Cerebellar nuclear complex (tissue), 1 donor: ENCODE data around the gene ARID3B.
"Not testable (repeated sequence)": the region's sequence is repeated elsewhere in the genome, so short reads cannot be mapped to it uniquely, and the experiment has no call there.

Experiments used
- DNase-seq, 2 experiments: peaks; one replicate each; lab custom pipeline; 2025; lab: John Stamatoyannopoulos, UW

Gene ARID3B

DNA sequence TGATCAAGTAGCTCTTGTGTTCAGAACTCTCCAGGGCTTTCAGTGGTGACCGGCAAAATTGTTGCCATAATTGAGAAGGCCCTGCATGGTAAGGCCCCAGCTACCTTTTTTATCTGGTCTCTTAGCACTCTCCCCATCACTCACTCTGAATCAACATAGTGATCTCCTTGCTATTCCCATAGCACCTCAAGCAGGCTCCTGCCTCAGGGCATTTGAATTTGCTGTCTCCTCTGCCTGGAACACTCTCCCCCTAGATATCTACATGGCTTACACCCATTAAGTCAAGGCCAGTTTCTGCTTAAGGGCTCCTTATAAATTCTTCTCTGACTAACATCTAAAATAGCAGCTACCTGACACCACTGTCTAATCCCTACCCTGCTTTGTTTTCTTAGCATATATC is 3.3 kb upstream of the ARID3B start:
- no peak for DNase-seq

DNA sequence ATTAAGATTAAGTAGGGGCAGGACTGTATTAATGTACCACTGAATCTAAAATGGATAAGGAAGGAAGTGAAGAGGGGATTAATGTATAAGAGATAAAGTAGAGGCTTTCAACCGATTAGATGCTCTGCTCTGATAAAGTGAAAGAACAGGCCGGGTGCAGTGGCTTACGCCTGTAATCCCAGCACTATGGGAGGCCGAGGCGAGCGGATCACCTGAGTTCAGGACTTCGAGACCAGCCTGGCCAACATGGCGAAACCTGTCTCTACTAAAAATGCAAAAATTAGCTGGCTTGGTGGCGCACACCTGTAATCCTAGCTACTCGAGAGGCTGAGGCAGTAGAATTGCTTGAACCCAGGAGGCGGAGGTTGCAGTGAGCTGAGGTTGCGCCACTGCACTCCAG is 1.5 kb upstream of the ARID3B start:
- not testable (repeated sequence) for DNase-seq

DNA sequence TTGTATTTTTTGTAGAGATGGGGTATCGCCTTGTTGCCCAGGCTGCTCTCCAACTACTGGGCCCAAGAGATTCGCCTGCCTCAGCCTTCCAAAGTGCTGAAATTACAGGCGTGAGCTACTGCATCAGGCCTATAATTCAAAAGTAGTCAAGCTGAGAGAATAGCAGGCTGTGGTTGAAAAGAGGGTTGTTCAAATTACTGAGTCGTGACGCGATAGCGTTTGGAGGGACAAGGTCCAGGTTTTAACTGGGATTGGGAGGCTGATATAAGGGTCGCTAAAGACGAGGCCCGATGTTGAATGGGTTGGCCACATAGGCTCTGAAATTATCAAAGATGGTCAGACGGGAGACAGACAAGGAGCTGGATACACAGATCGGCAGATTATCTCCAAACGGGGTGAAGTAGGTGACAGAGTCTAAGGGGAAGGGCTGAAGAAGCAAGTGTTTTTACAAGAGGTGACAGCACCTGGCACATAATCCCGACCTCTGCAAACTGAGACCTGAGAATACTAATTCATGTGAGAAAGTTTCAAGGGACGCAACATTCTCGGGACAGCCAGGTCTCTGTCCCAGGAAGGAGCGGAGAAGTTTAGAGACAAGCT is 759 bp upstream of the ARID3B start:
- no peak for DNase-seq

DNA sequence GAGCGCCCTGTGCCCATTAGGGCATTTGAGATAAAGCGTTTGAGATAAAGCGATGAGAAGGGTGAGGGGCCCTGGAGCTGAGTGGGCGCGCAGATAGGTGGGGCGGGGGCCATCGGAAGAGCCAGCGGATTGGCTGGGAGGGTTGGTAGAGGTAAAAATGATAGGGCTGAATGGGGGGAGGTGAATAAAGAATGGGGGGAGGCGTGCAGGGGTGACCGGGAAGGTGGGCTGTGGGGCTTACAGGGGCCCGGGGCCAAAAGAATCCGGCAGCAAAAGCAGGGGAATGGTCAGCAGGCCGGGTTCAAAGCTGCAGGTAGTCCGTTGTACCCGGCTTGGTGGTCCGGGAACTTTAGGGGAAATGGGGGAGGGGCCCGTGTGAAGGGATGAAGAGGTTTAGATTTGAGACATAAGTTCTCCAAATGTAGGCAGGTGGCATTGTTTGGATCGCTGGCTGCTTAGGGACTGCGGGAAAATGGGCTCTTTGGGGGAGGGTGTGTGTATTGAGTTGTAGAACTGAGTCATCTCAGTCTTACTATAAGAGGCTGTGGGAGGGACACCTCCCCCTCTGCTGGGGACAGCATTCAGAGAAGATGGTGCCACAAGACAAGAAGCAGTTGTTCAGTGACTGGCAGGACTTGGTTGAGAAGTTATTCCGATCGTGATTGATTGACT is 610 bp downstream of the ARID3B start:
- no peak for DNase-seq

DNA sequence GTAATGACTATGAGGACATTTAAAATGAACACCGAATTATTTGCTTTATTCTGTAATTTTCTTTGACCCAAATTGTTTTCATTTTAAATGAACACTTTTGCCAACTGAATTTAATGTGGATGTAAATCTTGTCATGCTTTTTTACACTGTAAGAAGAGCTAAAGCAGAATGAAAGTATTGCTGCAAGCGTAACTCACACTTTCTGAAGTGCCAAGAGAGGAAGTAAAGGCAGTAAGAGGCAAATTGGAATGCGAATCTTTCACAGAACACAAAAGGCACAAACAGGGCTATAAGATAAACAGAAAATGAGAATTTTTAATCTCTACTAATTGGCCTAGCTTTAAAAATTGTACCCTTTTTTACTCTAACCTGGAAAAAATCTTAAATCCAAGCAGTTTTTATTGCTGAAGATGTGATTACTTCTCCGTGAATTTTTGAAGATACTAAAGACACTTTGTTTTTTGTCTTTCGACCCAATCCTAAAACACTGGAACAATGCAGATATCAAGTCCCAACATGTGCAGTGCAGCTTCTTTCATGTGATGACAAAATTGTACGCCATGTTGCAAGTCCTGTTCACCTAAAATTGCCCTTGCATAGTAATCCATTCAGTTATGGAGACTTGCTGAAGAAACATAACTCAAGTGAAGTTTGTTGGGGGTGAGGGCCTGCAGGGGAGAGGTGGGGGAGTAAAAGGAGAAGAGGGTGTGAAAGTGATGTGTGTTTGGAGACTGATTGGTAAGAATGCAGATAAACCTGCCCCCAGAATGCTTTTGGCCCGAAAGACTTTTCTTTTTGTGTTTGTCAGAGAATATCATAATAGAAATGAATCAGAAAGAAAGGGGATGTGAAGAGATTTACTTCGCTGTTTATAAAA is 1.4 kb downstream of the ARID3B start:
- no peak for DNase-seq

DNA sequence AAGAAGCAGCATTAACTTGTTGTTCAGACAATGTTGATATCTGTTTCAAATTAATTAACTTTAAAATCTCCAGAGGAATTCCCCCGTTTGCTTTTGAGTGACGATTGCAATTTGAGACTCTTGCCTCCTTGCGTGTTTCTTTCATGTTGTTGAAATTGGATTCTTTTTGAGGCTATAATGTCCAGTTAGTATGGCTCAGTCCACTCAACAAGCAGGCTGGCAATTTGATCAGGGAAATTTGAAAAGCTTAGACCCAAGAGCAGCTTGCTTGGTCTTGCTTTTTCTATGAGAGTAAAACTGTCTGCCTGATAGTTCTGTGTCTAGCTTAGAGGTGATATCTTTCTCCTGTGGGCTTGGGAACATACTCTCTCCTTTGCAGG is 2.0 kb downstream of the ARID3B start:
- no peak for DNase-seq

DNA sequence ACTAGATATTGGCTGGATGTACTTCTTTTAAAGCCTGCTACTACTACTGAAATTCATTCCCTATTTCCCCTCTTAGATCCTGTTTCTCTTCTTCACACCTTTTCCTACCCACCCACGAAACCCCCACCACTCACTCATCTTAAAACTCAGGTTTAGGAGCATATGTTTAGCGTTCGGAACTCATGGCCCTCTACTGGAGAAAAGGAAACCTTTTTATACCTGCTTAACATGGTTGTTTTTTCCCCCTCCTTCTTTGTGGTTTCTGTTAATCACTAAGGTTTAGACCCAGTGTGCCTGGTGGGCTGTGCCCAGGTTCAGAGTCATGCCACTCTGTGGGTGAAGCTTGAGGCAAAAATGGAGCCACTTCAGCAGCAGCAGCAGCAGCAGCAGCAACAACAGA is 2.6 kb downstream of the ARID3B start:
- no peak for DNase-seq

DNA sequence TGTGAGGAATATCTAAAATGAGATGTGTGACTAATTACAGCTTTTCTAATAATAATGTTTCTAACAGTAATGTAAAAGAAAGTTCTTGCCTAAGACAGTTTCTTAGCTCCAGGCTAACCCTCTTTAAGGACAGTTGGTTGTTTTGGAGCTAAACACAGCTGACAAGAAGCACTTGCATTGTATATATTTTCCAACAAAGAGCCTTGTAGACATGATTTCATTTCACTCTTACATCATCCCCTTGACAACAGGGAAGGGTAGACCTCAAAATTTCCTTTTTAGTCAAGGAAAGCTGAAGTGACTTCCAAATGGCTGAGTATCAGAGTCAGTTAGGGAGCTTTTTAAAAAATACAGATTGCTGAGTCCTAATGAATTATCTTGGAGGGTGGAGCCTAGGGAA is 4.1 kb downstream of the ARID3B start:
- no peak for DNase-seq

DNA sequence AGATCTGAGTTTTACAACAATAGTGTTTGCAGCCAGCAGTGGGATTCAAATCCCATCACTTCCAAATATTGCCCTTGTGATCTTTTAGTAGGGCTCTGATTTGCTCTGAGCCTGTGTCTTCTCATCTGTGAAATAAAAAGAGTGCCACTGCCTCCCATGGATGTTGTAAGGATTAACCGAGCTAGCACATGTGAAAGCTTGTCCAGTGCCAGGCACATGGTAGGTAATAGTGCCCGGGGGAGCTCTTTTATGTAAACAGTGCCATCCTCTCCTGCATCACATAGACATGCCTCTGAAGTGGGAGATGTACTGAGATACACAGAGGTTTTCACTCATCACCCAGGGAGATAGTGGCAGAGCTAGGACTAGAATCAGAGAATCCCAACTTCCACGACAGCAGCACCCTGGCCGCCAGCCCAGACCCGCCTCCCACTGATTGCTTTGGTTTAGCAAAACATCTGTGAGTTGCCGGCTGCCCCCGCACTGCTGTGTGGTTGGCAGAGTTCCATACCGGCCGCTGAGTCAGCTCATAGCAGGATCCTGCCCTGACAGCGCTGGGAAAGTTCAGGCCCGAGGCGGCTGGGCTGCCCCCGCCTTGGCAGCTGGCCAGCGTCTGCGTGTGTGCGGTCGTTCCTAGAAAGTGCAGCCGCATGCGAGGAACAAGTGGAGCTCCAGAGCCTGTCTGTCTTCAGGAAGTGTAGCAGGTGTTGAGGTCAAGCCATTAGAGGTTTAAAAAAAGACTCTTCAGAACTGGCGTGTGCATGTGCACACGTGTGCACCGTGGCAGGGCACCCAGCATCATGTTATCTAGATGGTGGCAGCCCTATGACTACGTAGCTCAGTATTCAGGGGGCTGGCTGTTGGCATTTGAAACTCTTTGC is 5.0 kb downstream of the ARID3B start:
- no peak for DNase-seq

DNA sequence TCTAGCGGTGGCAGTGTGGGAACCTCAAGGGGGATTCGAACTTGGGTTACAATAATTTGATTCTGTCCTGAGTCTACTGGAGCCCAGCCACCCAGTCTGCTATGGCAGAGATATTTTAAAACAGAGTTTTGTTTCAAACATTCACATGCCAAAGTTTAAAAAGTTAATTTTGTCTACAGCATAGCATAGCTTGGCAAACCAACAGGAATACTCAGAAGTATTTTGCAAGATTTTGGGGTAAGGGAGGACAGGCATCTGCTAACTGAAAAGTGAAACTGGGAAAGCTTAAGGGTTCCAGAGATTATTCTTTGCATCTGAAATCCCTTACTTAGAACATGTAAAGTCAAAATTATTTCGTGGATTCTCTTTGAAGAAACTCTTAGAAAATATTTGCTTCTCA is 6.6 kb downstream of the ARID3B start:
- no peak for DNase-seq

DNA sequence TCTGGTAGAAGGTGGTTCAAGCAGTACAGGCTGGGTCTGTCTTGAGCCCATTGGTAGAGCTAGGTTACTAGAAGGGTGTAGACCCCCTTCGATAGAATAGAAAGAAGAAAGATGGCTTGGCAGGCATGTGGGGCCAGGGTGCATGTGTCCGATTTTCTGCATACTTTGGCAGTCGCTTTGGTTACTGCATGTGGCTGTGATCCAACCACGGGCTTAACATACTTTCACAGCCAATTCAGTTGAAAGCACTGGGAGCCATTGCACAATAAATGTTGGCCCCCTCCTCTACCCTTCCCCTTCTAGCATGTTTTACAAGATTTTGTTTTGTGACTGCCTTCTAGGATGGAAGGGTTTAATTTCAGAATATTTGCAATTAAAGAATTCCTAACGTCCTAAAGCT is 7.2 kb downstream of the ARID3B start:
- DNase-seq: no peak

DNA sequence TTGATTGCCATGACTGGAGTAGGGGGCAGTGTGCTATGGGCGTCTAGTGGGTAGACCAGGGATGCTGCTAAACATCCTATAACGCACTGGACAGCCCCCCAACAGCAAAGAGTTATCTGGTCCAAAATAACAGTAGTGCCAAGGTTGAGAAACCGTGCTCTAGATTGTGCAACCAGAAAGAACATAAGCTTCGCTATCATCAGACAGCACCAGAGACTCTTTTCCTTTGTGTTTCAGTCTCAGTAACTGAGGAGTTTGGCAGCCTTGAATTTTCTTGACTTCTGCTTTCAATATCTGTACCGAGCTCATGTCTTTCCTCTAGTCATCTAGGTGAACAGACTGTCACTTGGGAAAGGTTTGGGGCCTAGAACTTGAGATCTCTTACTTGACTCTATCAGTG is 8.8 kb downstream of the ARID3B start:
- no peak for DNase-seq

DNA sequence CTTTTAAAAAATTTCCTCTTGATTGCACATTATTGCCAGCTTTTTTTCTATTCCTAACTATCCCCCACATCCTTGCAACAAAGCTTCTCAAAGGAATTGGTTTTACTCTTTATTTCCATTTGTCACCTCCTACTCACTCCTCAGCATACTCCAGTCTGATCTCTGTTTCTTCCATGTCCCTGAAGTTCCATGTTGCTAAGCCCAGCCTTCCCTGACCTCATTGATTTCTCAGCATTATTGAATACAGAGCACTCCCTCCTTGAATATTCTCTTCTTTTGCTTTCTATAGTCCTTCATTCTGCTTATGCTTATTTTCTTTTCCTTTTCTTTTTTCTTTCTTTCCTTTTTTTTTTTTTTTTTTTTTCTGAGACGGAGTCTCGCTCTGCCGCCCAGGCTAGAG is 10.7 kb downstream of the ARID3B start:
- no peak for DNase-seq

DNA sequence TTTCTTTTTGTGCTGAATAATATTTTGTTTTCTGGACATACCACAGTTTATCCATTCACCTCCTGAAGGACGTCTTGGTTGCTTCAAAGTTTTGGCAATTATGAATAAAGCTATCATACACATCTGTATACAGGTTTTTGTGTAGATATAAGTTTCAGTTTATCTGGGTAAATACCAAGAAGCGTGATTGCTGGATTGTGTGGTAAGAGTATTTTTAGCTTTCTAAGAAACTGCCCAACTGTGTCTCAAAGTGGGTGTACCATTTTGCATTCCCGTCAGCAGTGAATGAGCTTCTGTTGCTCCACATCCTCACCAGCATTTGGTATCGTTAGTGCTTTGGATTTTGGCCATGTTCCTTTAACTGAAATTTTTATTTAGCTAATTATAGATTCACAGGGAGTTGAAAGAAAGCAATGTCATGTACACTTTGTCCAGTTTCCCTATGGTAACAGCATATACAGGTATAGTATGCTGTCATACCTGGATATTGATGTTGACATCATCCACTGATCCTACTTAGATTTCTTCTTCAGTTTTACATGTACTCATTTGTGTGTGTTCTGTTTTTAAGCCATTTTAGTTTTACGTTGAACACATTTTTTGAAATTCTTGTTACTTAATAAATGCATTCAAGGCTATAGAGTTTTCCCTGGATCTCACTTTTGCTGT is 11.9 kb downstream of the ARID3B start:
- no peak for DNase-seq

DNA sequence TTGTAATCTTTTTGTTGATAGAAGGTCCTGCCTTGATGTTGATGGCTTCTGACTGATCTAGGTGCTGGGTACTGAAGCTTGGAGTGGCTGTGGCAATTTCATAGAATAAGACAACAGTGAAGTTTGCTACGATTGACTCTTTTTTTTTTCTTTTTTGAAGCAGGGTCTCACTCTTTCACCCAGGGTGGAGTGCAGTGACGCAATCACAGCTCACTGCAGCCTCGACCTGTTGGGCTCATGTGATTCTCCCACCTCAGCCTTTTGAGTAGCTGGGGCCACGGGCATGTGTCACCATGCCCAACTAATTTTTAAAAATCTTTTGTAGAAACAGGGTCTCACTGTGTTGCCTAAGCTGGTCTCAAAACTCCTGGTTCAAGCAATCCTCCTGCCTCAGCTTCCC is 14.2 kb downstream of the ARID3B start:
- no peak for DNase-seq

DNA sequence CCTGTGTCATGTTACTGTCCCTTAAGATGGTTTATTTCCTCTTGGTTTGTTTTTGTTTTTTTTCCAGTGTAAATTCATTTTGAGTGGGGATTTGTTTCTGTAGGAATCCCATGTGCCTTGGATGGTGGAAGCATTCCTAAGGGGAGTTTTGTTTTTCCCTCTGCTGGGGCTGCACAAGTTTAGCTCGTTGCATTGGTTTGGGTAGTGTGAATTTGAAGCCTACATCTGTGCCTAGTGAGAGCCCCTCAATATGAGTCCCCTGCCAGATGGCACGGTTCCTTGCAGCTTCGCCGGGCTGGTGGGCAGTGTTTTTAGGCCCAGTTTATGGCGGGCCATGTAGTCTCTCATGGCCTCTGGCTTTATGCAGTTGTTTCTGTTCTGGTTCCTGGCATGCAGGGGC is 17.7 kb downstream of the ARID3B start:
- no peak for DNase-seq

DNA sequence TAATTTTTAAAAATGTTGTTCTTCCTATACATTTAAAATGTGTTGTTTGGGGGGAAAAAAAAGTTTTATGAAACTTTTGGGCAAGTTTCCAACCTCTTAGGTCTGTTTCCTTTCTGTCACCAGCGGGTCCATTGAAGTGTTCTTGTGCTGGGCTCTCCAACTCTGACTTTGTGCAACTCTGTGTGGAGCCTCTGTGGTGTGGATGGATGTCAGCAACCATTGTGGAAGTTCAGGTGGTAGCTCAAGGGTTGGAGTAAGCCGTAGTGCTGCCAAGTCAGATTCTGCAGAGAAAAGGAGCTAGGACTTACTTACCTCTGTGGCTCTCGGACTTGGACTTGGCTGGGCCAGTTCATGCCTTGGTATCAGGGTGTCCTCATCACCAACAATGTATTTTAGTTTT is 22.4 kb downstream of the ARID3B start:
- DNase-seq: no peak

DNA sequence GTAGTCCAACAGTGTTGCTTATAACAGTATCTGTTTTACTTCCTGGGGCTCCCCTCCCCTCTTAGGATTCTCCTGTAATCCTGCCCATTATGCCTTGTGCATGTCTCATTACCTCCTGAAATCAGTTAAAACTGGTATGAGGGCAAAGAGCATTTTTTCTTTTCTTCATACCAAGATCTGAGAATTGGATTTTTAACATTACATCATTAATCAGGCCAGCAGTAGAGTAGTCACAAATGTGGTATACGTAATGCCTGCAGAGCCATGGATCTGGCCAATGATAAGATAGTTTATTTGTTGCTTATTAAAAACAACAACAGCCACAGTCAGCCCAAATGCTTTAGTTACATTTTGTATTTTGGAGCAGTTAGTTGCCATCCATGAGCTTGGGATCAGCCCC is 23.2 kb downstream of the ARID3B start:
- no peak for DNase-seq

DNA sequence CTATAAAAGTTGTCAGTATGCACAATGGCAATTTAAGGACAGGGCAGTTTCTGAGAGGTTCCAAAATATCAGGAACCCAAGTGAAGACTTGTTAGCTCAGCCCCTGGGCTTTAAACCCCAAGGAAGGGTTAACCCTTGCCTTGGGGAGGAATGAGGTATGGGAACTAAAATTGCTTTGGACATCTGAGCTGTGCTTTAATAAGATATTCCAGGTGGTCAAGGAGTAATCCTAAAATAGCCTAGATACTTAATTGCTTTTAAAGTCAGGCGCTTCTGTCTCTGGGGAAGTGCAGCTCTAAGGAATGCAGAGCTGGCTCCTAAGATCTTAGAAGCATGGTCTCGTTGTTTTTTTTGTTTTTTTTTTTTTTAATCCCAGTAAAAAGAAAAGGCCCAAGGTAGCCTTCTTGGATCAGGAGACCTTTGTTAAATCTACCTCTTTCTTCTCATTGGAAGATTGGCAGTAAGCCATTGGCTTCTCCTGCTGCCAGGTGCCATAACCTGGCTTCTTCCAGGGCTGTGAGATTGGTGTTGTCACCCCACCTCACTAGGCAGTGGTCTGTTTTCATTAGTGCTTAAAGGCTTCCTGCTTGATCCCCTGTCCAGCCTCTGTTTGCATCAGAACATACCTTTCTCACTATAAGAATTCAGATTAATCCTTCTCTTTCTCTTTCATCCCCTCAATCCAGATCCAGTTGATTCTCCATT is 24.5 kb downstream of the ARID3B start:
- DNase-seq: no peak

DNA sequence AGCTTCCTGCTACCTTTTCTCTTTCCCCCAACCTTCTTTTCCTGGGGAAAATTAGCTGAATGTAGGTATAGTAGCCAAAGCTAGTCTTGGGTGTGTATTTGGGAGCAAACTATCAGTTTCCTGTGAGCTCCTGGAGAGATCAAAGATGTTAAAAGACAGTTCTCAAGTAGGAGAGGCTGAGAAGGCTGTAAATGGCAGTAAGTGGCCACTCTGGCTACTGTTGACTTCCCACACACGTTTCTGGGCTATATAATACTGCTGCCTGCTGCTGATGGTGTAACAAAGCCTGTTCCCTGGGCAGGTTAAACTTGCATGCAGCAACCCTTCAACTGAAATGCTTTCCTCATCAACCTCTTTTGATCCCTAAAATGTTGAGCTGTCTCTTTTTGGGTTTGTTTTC is 27.6 kb downstream of the ARID3B start:
- DNase-seq: no peak

DNA sequence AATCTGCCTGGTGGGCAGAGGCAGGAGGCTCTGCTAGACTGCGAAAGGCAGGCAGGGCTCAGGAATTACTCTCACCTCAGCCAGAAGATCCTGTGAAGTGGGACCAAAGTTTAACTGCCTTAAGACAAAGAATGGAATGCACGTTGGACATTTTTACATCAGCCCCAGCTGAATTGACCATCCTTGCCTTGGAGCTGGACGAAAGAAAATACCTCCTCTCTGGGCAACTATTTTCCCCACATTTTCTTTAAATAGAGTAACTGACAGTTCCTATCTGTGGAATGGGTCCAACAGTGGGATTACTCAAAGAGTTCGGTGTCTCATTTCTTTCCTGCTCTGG is 28.7 kb downstream of the ARID3B start:
- DNase-seq: no peak
